SK-N-SH treated with all-trans-retinoic acid at 6 μM for 48 hours (cell line): ENCODE measurements around the gene PGGHG.

Experiments
- ATAC-seq: fragments of 200-7000 bp; cut with Tn5 transposase; 3 replicates; pipeline ENCODE4 v1.9.1; 2020; ENCODE audit warnings: mild to moderate bottlenecking, moderate library complexity
- BACH2 ChIP-seq: fragments of 250-450 bp; sonication (Bioruptor Pico); IDR thresholded peaks from 2 replicates; pipeline ENCODE4 v1.9.0; 2021; ENCODE audit warnings: mild to moderate bottlenecking, borderline replicate concordance
- CREB5 ChIP-seq: fragments of 250-450 bp; sonication (Bioruptor Pico); IDR thresholded peaks from 2 replicates; pipeline ENCODE4 v1.5.1; 2020; ENCODE audit warnings: low read depth, mild to moderate bottlenecking, moderate library complexity
- CSDC2 ChIP-seq: fragments of 250-450 bp; sonication (Bioruptor Pico); IDR thresholded peaks from 2 replicates; pipeline ENCODE4 v1.5.0; 2020; ENCODE audit warnings: mild to moderate bottlenecking, moderate library complexity
- CSRNP3 ChIP-seq: fragments of 250-450 bp; sonication (Bioruptor Pico); IDR thresholded peaks from 2 replicates; pipeline ENCODE4 v1.5.1; 2021; ENCODE audit warnings: mild to moderate bottlenecking, moderate library complexity
- ESRRG ChIP-seq: fragments of 250-450 bp; sonication (Bioruptor Pico); IDR thresholded peaks from 2 replicates; pipeline ENCODE4 v1.6.1; 2021; ENCODE audit warnings: mild to moderate bottlenecking
- GLIS3 ChIP-seq: fragments of 250-450 bp; sonication (Bioruptor Pico); IDR thresholded peaks from 2 replicates; pipeline ENCODE4 v1.5.0; 2020; ENCODE audit warnings: mild to moderate bottlenecking, moderate library complexity
- ISL1 ChIP-seq: fragments of 250-450 bp; sonication (Bioruptor Pico); IDR thresholded peaks from 2 replicates; pipeline ENCODE4 v2.1.2; 2022; ENCODE audit warnings: mild to moderate bottlenecking, moderate library complexity
- OSR1 ChIP-seq: fragments of 250-450 bp; sonication (Bioruptor Pico); IDR thresholded peaks from 2 replicates; pipeline ENCODE4 v1.8.0; 2022; ENCODE audit warnings: moderate library complexity, mild to moderate bottlenecking, inconsistent platforms
- POU6F1 ChIP-seq: fragments of 250-450 bp; sonication (Bioruptor Pico); IDR thresholded peaks from 2 replicates; pipeline ENCODE4 v1.8.0; 2021; ENCODE audit warnings: low read depth, mild to moderate bottlenecking, moderate library complexity, borderline replicate concordance
- PPARA ChIP-seq: fragments of 250-450 bp; sonication (Bioruptor Pico); IDR thresholded peaks from 2 replicates; pipeline ENCODE4 v1.5.0; 2020; ENCODE audit warnings: mild to moderate bottlenecking, borderline replicate concordance
- TCF4 ChIP-seq: fragments of 250-450 bp; sonication (Bioruptor Pico); IDR thresholded peaks from 2 replicates; pipeline ENCODE4 v1.8.0; 2021; ENCODE audit warnings: mild to moderate bottlenecking, moderate library complexity, borderline replicate concordance
- TOX ChIP-seq: fragments of 250-450 bp; sonication (Bioruptor Pico); IDR thresholded peaks from 2 replicates; pipeline ENCODE4 v1.8.0; 2021; ENCODE audit warnings: mild to moderate bottlenecking, moderate library complexity, borderline replicate concordance
- TSHZ2 ChIP-seq: fragments of 250-450 bp; sonication (Bioruptor Pico); IDR thresholded peaks from 2 replicates; pipeline ENCODE4 v1.5.0; 2020; ENCODE audit warnings: mild to moderate bottlenecking, moderate library complexity
- ZC3H10 ChIP-seq: fragments of 250-450 bp; sonication (Bioruptor Pico); IDR thresholded peaks from 2 replicates; pipeline ENCODE4 v1.5.1; 2021; ENCODE audit warnings: mild to moderate bottlenecking, moderate library complexity
- ZFP30 ChIP-seq: fragments of 450-650 bp; formaldehyde crosslinking; IDR thresholded peaks from 2 replicates; pipeline ENCODE4 v1.5.0; 2022; ENCODE audit warnings: mild to moderate bottlenecking, moderate library complexity
- ZNF565 ChIP-seq: fragments of 450-650 bp; formaldehyde crosslinking; conservative IDR thresholded peaks from 2 replicates; pipeline ENCODE4 v1.5.0; 2020; ENCODE audit warnings: low read depth, mild to moderate bottlenecking, moderate library complexity
- ZNF70 ChIP-seq: fragments of 450-650 bp; formaldehyde crosslinking; IDR thresholded peaks from 2 replicates; pipeline ENCODE4 v1.5.0; 2020; ENCODE audit warnings: mild to moderate bottlenecking, moderate library complexity
- ZNF8 ChIP-seq: fragments of 450-650 bp; formaldehyde crosslinking; IDR thresholded peaks from 2 replicates; pipeline ENCODE4 v1.5.0; 2020; ENCODE audit warnings: mild to moderate bottlenecking, moderate library complexity

Gene PGGHG

GRCh38 chr11:256952-257737 lies 31.8 kb upstream of the PGGHG start (continued):
- TF ChIP-seq POU6F1 (no peak), ZFP30 (no peak), ZNF8 (CRISPR knock-in tag) (no peak), CSRNP3 (no peak), ZNF70 (no peak), CSDC2 (CRISPR knock-in tag) (no peak), TCF4 (CRISPR knock-in tag) (no peak), GLIS3 (no peak)

GRCh38 chr11:257766-258493 lies 31.0 kb upstream of the PGGHG start:
- ATAC-seq: 0 out of 3 replicates have a peak, but pooled peaks have one; percentile 41
- TF ChIP-seq TSHZ2 (CRISPR knock-in tag): no peak
- no peak for TF ChIP-seq ESRRG (CRISPR knock-in tag)
- no peak for TF ChIP-seq CSDC2 (CRISPR knock-in tag)
- no peak for TF ChIP-seq BACH2 (CRISPR knock-in tag)
- TF ChIP-seq ZNF8 (CRISPR knock-in tag): no peak
- no peak for TF ChIP-seq ZNF70
- no peak for TF ChIP-seq TCF4 (CRISPR knock-in tag)
- TF ChIP-seq, all 23 proteins: peak for 0

- no peak for TF ChIP-seq TOX (CRISPR knock-in tag)
- no peak for TF ChIP-seq ISL1
- no peak for TF ChIP-seq ZNF8 (CRISPR knock-in tag)
- TF ChIP-seq ZNF70: no peak
- TF ChIP-seq POU6F1: no peak
- no peak for TF ChIP-seq PPARA
- no peak for TF ChIP-seq CREB5 (CRISPR knock-in tag)
- TF ChIP-seq CSRNP3: no peak
- no peak for TF ChIP-seq ZC3H10
- TF ChIP-seq TCF4 (CRISPR knock-in tag): no peak
- TF ChIP-seq TSHZ2 (CRISPR knock-in tag): no peak
- TF ChIP-seq OSR1: no peak
- TF ChIP-seq ZNF565: no peak
- TF ChIP-seq CSDC2 (CRISPR knock-in tag): no peak
- no peak for TF ChIP-seq ESRRG (CRISPR knock-in tag)
- ATAC-seq: no peak
Measured at GRCh38 chr11:259413-259812, 29.5 kb upstream of the PGGHG start.
